Activated CD4-positive, alpha-beta T cell treated with anti-CD3 and anti-CD28 coated beads, Interleukin-2, amount 50 U/mL, for 48 hours (primary cell): ENCODE data around the gene MRPL27.
"Not testable (repeated sequence)": the region's sequence is repeated elsewhere in the genome, so short reads cannot be mapped to it uniquely, and the experiment has no call there.

ENCODE experiments used
- DNase-seq, 2 experiments: peaks; one replicate each; pipeline ENCODE4 v3.0.0-alpha.2; 2020

The MRPL27 gene

DNA sequence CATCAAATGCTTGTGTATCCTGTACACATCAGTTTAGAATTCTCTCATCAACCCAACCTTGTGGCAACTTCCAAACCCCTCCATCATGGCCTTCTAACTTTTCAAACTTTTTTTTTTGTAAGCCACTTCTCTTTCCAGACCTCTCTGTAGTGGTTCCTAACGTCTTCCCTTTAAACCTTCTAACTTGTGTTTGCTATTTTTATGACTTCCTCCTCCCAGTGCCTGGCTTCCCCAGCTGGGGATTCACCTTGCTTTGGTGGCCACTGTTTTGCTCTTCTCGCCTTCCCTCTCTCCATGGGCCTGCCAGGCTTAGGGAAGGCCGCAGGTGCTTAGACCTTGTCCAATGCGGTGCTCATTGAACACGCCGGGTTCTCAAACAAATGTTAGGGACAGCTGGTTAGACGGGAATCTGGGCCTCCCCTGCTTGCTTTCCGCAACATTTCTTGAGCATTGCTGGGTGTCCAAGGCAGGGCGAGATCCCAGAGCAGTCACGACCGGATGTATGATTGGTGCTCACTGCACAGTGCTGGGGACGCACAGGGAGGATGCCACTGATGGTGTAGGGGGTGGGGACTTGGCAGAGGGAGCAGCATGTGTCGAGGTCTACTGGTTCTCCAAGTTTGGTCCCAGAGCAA lies 28.1 kb downstream of the MRPL27 start:
- DNase-seq, result peak in 1 of 2 experiments; percentile 11

DNA sequence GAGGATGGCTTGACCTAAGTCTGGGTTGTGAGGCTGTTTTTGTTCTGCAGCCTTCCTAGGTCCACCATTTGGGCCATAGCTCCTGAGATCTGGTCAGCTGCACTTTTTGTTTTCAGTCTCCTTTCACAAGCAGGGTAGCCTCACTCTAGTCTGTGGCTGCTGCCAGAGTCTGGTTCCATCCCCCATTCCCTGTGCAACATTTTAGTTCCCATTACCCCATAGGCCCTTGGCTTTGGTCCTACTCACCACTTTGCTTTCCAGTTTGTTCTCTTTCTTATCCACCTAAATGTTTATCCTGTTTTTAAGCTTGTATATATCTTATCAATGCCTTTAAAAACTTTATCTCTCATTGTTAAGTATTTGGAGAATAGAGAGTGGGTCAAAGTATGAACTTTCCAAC lies 33.6 kb downstream of the MRPL27 start:
- DNase-seq, result no peak

DNA sequence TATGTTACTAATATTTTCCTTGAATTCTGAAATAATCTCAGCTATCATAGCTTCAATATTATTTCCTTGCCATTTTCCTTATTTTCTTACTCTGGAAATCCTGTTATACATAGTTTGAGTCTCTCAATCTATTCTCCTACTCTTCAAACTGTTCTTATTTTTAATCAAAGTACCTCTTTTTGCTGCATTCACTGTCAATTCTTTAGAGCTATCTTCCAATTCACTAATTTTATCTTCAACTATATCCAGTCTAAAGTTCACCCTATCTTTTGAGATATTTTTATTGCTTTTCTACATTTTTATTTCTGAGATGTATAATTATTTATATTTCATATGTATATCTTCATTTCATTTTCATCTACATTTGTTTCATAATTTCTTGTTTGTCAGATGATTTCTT lies 34.3 kb downstream of the MRPL27 start:
- DNase-seq, result no peak

GRCh38 chr17:50337956-50338355 lies 35.0 kb downstream of the MRPL27 start:
- no peak for DNase-seq

- not testable (repeated sequence) for DNase-seq
These were observed 39.5 kb downstream of the MRPL27 start for GRCh38 chr17:50333291-50334057.

DNA sequence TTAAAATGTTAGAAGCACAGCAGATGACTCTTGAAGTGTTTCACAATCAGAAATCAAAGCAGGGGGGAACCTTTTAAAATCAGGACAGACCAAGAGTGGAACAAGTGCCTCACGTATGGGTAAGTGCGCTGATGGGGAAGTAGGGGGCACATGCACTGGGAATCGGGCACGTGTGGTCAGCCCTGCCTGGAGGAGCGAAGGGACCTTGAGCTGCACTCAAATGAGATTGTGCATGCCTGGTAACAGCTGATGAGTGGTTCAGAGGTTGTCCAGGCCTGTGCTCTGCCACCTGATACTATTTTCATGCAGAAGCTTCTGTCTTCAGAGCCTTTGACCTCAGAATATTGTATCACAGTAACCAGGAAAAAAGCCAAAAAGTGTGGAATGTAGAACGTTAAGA lies 40.8 kb downstream of the MRPL27 start:
- DNase-seq, result no peak

DNA sequence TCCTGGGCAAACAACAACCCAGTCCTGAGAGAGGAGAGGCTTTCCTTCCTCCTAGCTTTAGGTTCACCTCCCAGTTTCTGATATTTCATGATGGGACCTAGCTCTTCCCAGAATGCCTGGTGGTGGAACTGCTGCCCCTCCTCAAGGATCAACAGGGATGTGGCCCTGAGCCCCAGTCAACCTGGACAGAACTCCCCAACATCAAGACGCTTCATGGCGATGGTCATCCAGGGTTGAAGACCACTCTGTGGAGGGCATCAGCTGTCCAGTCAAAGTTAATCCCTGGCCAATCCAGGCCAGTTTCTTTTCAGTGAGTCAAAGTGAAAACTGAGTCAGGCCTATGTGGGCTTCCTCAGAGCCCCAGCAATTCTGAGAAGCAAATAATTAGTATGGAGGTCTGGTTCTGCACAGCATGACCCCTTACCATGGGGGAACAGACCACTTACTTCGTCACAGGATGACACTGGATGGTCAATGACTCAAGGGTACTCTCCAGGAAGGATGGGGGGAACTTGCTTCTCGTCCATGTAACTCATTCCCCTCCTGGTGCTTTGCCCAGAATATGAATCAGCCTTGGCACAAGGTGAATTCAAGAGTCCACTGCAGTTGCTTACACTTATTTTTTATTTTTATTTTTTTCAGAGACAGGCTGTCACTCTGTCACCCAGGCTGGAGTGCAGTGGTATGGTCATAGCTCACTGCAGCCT lies 41.7 kb downstream of the MRPL27 start:
- no peak for DNase-seq

GRCh38 chr17:50330151-50330775 lies 42.7 kb downstream of the MRPL27 start:
- DNase-seq, result no peak

DNA sequence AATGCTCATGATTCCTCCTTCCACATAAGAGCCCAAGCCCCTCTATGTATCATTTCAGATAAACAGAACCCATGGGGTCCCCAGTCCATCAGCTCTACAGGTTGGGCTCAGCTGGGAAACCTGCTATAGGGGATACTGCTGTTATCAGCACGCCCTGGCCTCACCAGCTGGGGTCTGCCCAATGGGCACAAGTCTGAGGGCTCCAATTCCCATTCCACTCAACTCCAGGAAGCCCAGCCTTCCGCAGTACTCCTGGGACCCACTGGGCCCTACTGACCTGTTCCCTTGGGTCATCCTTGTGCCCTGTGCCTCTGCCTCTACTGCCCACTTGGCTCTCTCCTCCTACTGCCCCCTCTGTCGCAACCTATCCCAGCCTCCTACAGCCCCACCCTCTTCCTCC lies 43.3 kb downstream of the MRPL27 start:
- no peak for DNase-seq

GRCh38 chr17:50328363-50329325 lies 44.3 kb downstream of the MRPL27 start:
- DNase-seq, result no peak

- DNase-seq, result no peak
These were observed 46.1 kb downstream of the MRPL27 start for GRCh38 chr17:50326831-50327364.

- no peak for DNase-seq
These were observed 47.1 kb downstream of the MRPL27 start for GRCh38 chr17:50325906-50326305.

- DNase-seq, result no peak
These were observed 49.9 kb downstream of the MRPL27 start for GRCh38 chr17:50323060-50323459.

GRCh38 chr17:50322271-50322670 lies 50.7 kb downstream of the MRPL27 start:
- no peak for DNase-seq

GRCh38 chr17:50319306-50320004 lies 53.5 kb downstream of the MRPL27 start:
- no peak for DNase-seq

- no peak for DNase-seq
These were observed 54.3 kb downstream of the MRPL27 start for GRCh38 chr17:50318501-50319285.
